ENCODE measurements around the gene MCC.

- TF ChIP-seq YY1 (IDR thresholded peaks at IDR 0.05; ENCODE audit: low read depth) (no peak), TAF1 (IDR thresholded peaks at IDR 0.05; ENCODE audit: low read depth) (no peak), EP300 (IDR thresholded peaks at IDR 0.05; ENCODE audit: borderline replicate concordance) (no peak), CEBPB (IDR thresholded peaks at IDR 0.05) (no peak), TEAD4 (IDR thresholded peaks at IDR 0.05) (no peak), RAD21 (IDR thresholded peaks at IDR 0.05; ENCODE audit: low read depth) (no peak), EGR1 (IDR thresholded peaks at IDR 0.05) (no peak), USF1 (IDR thresholded peaks at IDR 0.05) (no peak), CREB1 (IDR thresholded peaks at IDR 0.05; ENCODE audit: low read depth) (no peak), TCF12 (IDR thresholded peaks at IDR 0.05; ENCODE audit: low read depth) (no peak)
- TF ChIP-seq, protein P1, sequence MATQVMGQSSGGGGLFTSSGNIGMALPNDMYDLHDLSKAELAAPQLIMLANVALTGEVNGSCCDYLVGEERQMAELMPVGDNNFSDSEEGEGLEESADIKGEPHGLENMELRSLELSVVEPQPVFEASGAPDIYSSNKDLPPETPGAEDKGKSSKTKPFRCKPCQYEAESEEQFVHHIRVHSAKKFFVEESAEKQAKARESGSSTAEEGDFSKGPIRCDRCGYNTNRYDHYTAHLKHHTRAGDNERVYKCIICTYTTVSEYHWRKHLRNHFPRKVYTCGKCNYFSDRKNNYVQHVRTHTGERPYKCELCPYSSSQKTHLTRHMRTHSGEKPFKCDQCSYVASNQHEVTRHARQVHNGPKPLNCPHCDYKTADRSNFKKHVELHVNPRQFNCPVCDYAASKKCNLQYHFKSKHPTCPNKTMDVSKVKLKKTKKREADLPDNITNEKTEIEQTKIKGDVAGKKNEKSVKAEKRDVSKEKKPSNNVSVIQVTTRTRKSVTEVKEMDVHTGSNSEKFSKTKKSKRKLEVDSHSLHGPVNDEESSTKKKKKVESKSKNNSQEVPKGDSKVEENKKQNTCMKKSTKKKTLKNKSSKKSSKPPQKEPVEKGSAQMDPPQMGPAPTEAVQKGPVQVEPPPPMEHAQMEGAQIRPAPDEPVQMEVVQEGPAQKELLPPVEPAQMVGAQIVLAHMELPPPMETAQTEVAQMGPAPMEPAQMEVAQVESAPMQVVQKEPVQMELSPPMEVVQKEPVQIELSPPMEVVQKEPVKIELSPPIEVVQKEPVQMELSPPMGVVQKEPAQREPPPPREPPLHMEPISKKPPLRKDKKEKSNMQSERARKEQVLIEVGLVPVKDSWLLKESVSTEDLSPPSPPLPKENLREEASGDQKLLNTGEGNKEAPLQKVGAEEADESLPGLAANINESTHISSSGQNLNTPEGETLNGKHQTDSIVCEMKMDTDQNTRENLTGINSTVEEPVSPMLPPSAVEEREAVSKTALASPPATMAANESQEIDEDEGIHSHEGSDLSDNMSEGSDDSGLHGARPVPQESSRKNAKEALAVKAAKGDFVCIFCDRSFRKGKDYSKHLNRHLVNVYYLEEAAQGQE (IDR thresholded peaks at IDR 0.05; ENCODE audit: low read depth): no peak
- TF ChIP-seq, protein P2, sequence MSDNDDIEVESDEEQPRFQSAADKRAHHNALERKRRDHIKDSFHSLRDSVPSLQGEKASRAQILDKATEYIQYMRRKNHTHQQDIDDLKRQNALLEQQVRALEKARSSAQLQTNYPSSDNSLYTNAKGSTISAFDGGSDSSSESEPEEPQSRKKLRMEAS (IDR thresholded peaks at IDR 0.05): no peak
Measured at GRCh38 chr5:113434889-113435288, 53.4 kb downstream of the MCC start, which contains the start of gene TSSK1B.

Data from Ishikawa (cell line).